Activated CD8-positive, alpha-beta T cell treated with anti-CD3 and anti-CD28 coated beads, Interleukin-2, amount 10 ng/mL, durations not matched to agents 7 days and 5 days (primary cell): ENCODE measurements around the gene TOP2A. TPM values are rescaled to one million over a fixed set of nuclear protein-coding genes. Genes with fewer than 3 reads are reported as not detected.

Experiments
- ATAC-seq: fragments of 150-1000 bp; cut with Tn5 transposase; one replicate; pipeline ENCODE4 v1.10.0; 2021; ENCODE audit warnings: moderate library complexity
- CTCF ChIA-PET: fragments of 350-600 bp; sonication (Branson Sonifier 250); formaldehyde crosslinking; loops from one replicate; lab custom pipeline; 2021; ENCODE audit warnings: antibody characterized with exemption; lab: Charles Lee
- POLR2A ChIA-PET: fragments of 350-600 bp; sonication (Branson Sonifier 250); formaldehyde crosslinking; loops from one replicate; lab custom pipeline; 2021; ENCODE audit warnings: antibody characterized with exemption; lab: Charles Lee
- DNase-seq: peaks from one replicate; pipeline ENCODE4 v3.0.0-alpha.2; 2020
- H3K27ac Mint-ChIP-seq: one replicate; pipeline ENCODE4 v1.8.0; 2021; ENCODE audit warnings: mild to moderate bottlenecking, mixed read lengths
- H3K27me3 Mint-ChIP-seq: one replicate; pipeline ENCODE4 v1.8.0; 2021; ENCODE audit warnings: low read depth, mixed read lengths
- H3K36me3 Mint-ChIP-seq: one replicate; pipeline ENCODE4 v1.8.0; 2021; ENCODE audit warnings: low read depth, mixed read lengths
- H3K4me1 Mint-ChIP-seq: one replicate; pipeline ENCODE4 v1.8.0; 2021; ENCODE audit warnings: low read depth, mixed read lengths
- H3K4me3 Mint-ChIP-seq: one replicate; pipeline ENCODE4 v1.8.0; 2021; ENCODE audit warnings: mild to moderate bottlenecking, mixed read lengths
- H3K9me3 Mint-ChIP-seq: one replicate; pipeline ENCODE4 v1.8.0; 2022; ENCODE audit warnings: mixed read lengths; ENCODE audit not compliant: insufficient read depth
- total RNA-seq, 2 experiments: library from RNA; stranded (reverse); gene quantifications; one replicate each; pipeline ENCODE4 v1.2.3, GENCODE V29; 2021

The TOP2A gene
- total RNA-seq, 2 experiments from 2014 or later: 517 to 567 TPM

GRCh38 chr17:40366861-40367518, 50.7 kb downstream of the TOP2A start:
- ChIA-PET POLR2A (interaction anchor here (1.4 kb wide), 1 partner anchor 10 kb away, joined by 4 read pairs; no protein-coding TSS in a partner anchor), CTCF (no interaction called here)
- Mint-ChIP-seq H3K4me1 (peaks cover 27% of the 10 kb centered on the region), H3K9me3 (no peaks in the 10 kb centered on the region), H3K27me3 (peaks cover 2% of the 10 kb centered on the region), H3K36me3 (peaks cover 2% of the 10 kb centered on the region), H3K4me3 (no peak overlapping the region), H3K27ac (no peak overlapping the region)
- no peak for ATAC-seq
- DNase-seq: no peak

DNA sequence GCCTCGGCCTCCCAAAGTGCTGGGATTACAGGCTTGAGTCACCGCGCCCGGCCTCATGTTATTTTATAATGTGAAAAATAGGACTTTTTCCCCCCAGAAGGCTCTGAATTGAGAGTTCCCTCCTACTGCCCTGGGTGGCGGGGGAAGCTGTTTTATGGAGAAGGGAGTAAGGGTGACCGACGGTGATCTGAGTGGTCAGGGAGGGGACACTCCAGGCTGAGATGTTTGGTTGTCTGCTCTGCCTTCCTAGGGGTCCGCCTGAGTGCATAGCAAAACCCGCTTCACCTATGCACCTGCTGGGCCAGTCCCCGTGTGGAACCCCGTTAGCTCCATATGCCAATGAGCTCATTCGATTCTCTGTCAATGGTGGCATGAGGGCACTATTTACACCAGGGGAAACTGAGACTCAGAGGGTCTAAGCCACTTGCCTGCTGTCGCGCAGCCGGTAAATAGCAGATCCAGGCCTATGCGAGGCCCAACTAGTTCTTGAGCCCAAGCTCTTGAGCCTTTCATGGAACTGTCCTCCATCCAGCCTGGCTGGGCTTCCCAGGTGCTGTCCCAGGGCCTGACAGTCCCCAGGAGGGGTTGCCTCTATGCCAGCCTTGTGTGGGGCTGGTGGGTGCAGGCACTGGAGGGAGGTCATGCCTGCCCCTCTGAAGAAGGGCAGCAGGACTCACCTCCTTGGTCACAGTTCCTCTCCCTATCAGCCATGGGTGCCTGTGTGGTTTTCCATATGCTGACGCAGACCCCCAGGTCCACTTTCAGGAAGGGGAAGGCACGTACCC, 51.4 kb downstream of the TOP2A start:
- H3K36me3 Mint-ChIP-seq: peaks cover 2% of the 10 kb centered on the region
- POLR2A ChIA-PET: interaction anchor here (0.5 to 1.4 kb wide), 4 partner anchors 11 to 291 kb away, joined by 3 to 7 read pairs (median 4); no protein-coding TSS in a partner anchor
- no peak for ATAC-seq
- CTCF ChIA-PET: interaction anchor here (0.8 to 14.0 kb wide), 4 partner anchors 62 to 169 kb away, joined by 3 to 187 read pairs (median 4); no protein-coding TSS in a partner anchor
- no peak overlapping the region for H3K27ac Mint-ChIP-seq
- no peak overlapping the region for H3K4me3 Mint-ChIP-seq
- no peaks in the 10 kb centered on the region for H3K9me3 Mint-ChIP-seq
- peaks cover 4% of the 10 kb centered on the region for H3K27me3 Mint-ChIP-seq
- DNase-seq: no peak
- peaks cover 27% of the 10 kb centered on the region for H3K4me1 Mint-ChIP-seq

DNA sequence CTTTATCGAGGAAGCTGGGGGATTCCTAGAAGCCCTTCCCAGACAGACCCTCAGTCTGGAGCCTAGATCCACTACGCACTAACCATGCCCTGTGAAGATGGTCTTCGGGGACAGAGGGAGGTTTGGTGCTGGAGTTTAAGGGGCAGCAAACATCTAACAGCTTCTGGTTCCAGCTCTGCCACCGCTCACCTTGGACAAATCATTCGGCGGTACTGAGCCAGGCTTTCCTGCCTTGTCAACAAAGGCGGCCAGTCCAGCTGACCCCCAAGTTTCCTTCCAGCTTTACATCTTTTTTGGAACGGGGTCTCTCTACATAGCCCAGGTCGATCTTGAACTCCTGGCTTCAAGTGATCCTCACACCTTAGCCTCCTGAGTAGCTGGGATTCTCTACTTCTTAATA, 52.8 kb downstream of the TOP2A start:
- DNase-seq (no peak), ATAC-seq (no peak)
- Mint-ChIP-seq H3K27me3 (peaks cover 12% of the 10 kb centered on the region), H3K4me3 (no peak overlapping the region), H3K27ac (no peak overlapping the region), H3K4me1 (peaks cover 33% of the 10 kb centered on the region), H3K36me3 (peaks cover 2% of the 10 kb centered on the region), H3K9me3 (no peaks in the 10 kb centered on the region)
- ChIA-PET CTCF (interaction anchor here (1.3 to 14.0 kb wide), 5 partner anchors 11 to 171 kb away, joined by 4 to 187 read pairs (median 4); no protein-coding TSS in a partner anchor), POLR2A (interaction anchor here (1.4 kb wide), 1 partner anchor 170 kb away, joined by 4 read pairs; no protein-coding TSS in a partner anchor)

GRCh38 chr17:40364121-40364861, 53.4 kb downstream of the TOP2A start, which contains the start of gene GJD3:
Gene GJD3, minus strand, starts transcription at chr17:40364737. Its CDS starts 922 bp downstream, at chr17:40363815.
- peaks cover 2% of the 10 kb centered on the region for H3K36me3 Mint-ChIP-seq
- no peaks in the 10 kb centered on the region for H3K9me3 Mint-ChIP-seq
- CTCF ChIA-PET: interaction anchor here (0.5 to 14.0 kb wide), 7 partner anchors 10 to 184 kb away, joined by 3 to 187 read pairs (median 4); no protein-coding TSS in a partner anchor
- H3K4me3 Mint-ChIP-seq: peak within 1 kb of the TSS; percentile 72
- POLR2A ChIA-PET: interaction anchor here (1.4 kb wide), 1 partner anchor 171 kb away, joined by 4 read pairs; no protein-coding TSS in a partner anchor
- ATAC-seq (no peak), DNase-seq (no peak)
- H3K27me3 Mint-ChIP-seq: peaks cover 13% of the 10 kb centered on the region
- no peak within 1 kb of the TSS for H3K27ac Mint-ChIP-seq
- H3K4me1 Mint-ChIP-seq: peaks cover 35% of the 10 kb centered on the region

DNA sequence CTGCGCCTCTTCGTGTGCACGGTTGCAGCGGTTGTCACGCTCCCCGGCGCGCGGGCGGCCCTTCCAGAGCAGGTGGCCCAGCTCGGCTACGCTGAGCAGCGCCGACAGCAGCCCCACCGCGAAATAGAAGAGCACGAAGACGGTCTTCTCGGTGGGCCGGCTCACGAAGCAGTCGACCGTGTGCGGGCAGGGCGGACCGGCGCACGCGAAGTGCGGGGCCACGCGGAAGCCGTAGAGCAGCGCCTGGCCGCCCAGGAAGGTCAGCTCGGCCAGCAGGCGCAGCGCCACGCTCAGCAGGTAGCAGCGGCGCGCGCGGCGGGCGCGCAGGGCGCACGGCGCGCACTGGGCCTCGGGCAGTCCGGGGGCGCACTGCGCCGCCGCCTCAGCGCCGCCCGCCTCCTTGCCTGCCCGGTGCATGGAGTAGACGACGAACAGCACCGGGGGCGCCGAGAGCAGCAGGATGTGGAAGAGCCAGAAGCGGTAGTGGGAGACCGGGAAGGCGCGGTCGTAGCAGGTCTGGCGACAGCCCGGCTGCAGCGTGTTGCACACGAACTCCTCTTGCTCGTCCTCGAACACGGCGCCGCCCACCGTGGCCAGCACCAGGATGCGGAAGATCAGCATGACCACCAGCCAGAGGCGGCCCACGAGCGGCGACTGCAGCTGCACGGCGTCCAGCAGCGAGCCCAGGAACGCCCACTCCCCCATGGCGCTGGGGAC, 54.4 kb downstream of the TOP2A start:
- Mint-ChIP-seq H3K36me3 (peaks cover 2% of the 10 kb centered on the region), H3K4me1 (peaks cover 41% of the 10 kb centered on the region), H3K27ac (peak overlapping the region; percentile 70), H3K9me3 (no peaks in the 10 kb centered on the region), H3K4me3 (peak overlapping the region; percentile 72), H3K27me3 (peaks cover 13% of the 10 kb centered on the region)
- ChIA-PET POLR2A (interaction anchor here (0.9 to 2.2 kb wide), 6 partner anchors 10 to 185 kb away, joined by 3 to 12 read pairs (median 4); no protein-coding TSS in a partner anchor), CTCF (interaction anchor here (0.5 to 14.0 kb wide), 36 partner anchors 8 to 252 kb away, joined by 3 to 187 read pairs (median 4); partner anchors contain the start of genes IGFBP4, TOP2A and WIPF2)
- ATAC-seq (peak; percentile 60), DNase-seq (peak; percentile 43)

DNA sequence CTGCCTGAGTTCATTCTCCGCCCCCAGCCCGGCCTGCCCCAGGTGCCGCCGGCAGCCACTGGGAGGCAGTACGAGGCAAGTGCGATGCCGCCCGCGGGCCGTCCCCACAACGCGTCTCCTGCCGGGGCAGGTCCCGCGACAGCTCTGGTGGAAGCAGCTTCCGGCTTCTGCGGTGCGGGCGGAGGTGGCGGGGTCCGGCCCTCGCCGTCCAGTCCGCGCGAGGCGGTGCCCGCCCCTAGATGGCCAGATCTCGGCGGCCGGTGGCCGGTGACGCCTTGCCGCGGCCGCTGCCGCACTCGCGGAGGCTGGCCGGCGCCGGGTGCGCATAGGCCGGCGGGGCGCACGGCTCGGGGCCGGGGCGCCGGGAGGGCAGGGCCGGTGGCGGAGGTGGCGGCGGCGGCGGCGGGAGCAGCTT, 55.0 kb downstream of the TOP2A start:
- peaks cover 41% of the 10 kb centered on the region for H3K4me1 Mint-ChIP-seq
- H3K27me3 Mint-ChIP-seq: peaks cover 13% of the 10 kb centered on the region
- POLR2A ChIA-PET: interaction anchor here (0.6 to 2.2 kb wide), 9 partner anchors 10 to 185 kb away, joined by 3 to 12 read pairs (median 4); no protein-coding TSS in a partner anchor
- peak; percentile 93 for ATAC-seq
- CTCF ChIA-PET: interaction anchor here (0.5 to 14.0 kb wide), 37 partner anchors 9 to 1615 kb away, joined by 3 to 187 read pairs (median 4); partner anchors contain the start of genes IGFBP4, PCGF2, TOP2A and WIPF2
- no peaks in the 10 kb centered on the region for H3K9me3 Mint-ChIP-seq
- peak overlapping the region; percentile 72 for H3K4me3 Mint-ChIP-seq
- peak; percentile 93 for DNase-seq
- H3K27ac Mint-ChIP-seq: no peak overlapping the region
- H3K36me3 Mint-ChIP-seq: peaks cover 2% of the 10 kb centered on the region

DNA sequence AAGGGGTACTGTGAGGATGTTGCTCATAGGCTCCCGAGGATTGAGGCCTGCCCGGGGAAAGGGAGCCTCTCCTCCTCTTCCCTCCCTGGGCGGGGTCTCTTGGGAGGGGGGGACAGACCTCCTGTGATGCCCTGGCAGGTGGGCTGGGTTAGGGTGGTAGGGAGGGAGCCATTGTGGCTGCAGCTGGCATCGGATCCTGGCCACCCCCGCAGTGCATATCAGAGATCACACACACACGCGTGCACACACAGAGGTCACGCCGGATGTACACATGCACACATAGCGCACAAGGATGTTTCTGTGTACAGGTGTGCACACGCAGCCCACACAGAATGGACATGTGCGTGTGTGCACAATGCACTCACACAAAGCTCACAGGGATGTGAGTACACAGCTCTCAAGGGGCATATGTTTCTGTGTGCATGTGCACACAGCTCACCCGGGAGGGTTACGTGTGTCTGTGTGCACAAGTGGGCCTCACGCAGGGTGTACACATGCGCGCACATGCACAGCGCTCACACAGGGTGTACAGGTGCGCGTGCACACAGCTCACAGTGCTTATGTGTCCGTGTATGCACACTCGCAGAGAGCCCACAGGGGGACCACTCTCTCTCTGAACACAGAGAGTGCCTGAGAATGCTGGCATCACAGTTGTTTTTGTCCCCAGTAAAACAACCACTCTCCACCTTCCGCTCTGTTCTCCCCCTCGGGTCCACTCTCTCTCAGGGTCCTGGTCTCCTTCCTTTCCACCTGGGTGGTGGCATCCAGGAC, 55.6 kb downstream of the TOP2A start:
- no peak for DNase-seq
- CTCF ChIA-PET: interaction anchor here (0.5 to 14.0 kb wide), 39 partner anchors 10 to 1614 kb away, joined by 3 to 187 read pairs (median 4); partner anchors contain the start of genes IGFBP4, PCGF2, TOP2A and WIPF2
- Mint-ChIP-seq H3K9me3 (no peaks in the 10 kb centered on the region), H3K27ac (no peak overlapping the region), H3K4me3 (peak overlapping the region; percentile 61), H3K36me3 (peaks cover 5% of the 10 kb centered on the region), H3K27me3 (peaks cover 13% of the 10 kb centered on the region), H3K4me1 (peaks cover 39% of the 10 kb centered on the region)
- ATAC-seq: peak; percentile 14
- POLR2A ChIA-PET: interaction anchor here (0.6 to 2.2 kb wide), 12 partner anchors 11 to 186 kb away, joined by 3 to 12 read pairs (median 3); no protein-coding TSS in a partner anchor

- ATAC-seq: no peak
- peaks cover 7% of the 10 kb centered on the region for H3K36me3 Mint-ChIP-seq
- no peak for DNase-seq
- POLR2A ChIA-PET: interaction anchor here (1.0 to 2.2 kb wide), 4 partner anchors 74 to 187 kb away, joined by 3 to 12 read pairs (median 3); no protein-coding TSS in a partner anchor
- H3K4me3 Mint-ChIP-seq: no peak overlapping the region
- H3K27ac Mint-ChIP-seq: peak overlapping the region; percentile 61
- CTCF ChIA-PET: interaction anchor here (0.8 to 14.0 kb wide), 18 partner anchors 14 to 201 kb away, joined by 3 to 187 read pairs (median 6); partner anchors contain the start of genes IGFBP4, TOP2A and WIPF2
- H3K9me3 Mint-ChIP-seq: no peaks in the 10 kb centered on the region
- peaks cover 37% of the 10 kb centered on the region for H3K4me1 Mint-ChIP-seq
- H3K27me3 Mint-ChIP-seq: peaks cover 13% of the 10 kb centered on the region
These were observed 56.4 kb downstream of the TOP2A start for GRCh38 chr17:40361063-40361924.

DNA sequence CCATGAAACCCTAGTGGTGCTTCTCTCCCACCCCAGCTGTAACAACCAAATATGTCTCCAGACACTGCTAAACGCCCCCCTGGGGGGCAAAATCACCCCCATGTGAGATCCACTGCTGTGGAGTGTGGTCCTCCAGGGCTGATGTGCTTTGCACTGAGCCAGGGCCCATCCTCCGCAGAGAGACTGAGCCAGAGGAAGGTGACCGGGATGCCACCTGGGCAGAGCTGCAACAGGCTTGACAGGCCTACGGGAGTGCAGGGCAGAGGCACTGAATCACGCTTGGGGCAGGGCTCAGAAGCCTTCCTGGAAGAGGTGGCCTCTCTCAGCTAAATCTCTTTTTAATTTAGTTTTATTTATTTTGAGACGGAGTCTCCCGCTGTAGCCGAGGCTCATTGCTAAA, 57.6 kb downstream of the TOP2A start:
- Mint-ChIP-seq H3K27me3 (peaks cover 13% of the 10 kb centered on the region), H3K36me3 (peaks cover 12% of the 10 kb centered on the region), H3K4me3 (no peak overlapping the region), H3K4me1 (peaks cover 37% of the 10 kb centered on the region), H3K27ac (no peak overlapping the region), H3K9me3 (no peaks in the 10 kb centered on the region)
- ChIA-PET POLR2A (interaction anchor here (0.7 to 1.1 kb wide), 2 partner anchors 33 to 258 kb away, joined by 3 read pairs; no protein-coding TSS in a partner anchor), CTCF (interaction anchor here (2.1 to 14.0 kb wide), 3 partner anchors 66 to 200 kb away, joined by 8 to 187 read pairs (median 33); no protein-coding TSS in a partner anchor)
- ATAC-seq (no peak), DNase-seq (no peak)
